ENCODE measurements around the gene PCOLCE2.

PCOLCE2 gene, protein sequence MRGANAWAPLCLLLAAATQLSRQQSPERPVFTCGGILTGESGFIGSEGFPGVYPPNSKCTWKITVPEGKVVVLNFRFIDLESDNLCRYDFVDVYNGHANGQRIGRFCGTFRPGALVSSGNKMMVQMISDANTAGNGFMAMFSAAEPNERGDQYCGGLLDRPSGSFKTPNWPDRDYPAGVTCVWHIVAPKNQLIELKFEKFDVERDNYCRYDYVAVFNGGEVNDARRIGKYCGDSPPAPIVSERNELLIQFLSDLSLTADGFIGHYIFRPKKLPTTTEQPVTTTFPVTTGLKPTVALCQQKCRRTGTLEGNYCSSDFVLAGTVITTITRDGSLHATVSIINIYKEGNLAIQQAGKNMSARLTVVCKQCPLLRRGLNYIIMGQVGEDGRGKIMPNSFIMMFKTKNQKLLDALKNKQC

DNA sequence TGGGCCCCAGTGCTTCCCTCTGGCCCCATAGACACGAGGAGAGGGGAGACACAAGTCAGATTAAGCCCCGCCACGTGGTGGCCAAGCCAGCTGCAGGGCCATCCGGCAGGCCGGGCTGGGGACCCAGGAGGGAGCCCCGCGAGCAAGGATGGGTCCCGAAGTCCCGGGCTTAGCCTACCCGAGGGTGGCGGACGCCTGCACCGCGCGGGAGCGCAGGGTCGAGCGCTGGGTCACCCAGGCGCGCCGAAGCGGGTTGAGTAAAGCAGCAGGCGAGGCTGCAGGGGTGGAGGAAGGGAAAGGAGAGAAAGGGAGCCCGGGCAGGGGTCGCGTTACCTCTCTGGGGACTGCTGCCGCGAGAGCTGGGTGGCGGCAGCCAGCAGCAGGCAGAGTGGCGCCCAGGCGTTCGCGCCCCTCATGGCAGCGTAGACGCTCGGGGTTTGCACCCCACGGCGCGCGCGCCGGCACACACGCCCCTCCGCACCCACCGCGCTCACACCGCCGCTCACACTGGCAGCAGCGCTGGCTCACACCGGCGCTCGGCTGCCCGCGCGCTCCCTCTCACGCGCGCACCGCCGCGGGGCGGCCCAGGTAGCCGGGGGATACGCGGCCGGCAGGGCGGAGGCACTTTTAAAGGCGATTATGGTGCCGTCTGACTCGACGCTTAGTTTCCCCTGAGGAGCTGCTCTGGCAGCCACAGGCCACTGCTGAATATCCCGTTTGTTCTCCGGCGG is at the start of gene PCOLCE2:
PCOLCE2 (minus strand) TSS at position 603 of the 731 bp plus-strand sequence; CDS start at position 416, 187 bp downstream.
- DNase-seq: no peak

DNA sequence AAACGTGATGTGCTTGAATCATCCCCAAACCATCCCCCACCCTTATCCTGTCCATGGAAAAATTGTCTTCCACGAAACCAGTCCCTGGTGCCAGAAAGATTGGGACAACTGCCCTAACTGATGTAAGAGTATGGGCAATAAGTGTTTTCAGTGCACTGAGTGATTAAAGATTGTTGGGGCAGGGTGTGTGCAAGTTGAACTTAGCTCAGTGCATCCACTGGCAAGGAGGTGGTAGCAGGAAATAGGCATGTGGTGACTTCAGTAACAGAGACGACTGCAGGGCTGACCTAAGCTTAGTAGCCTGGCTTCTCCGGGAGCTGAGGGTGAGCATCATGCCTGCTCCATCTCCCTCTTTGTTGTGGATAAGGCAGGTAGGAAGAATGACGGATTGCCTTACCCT is 47.1 kb upstream of the PCOLCE2 start:
- no peak for DNase-seq

DNA sequence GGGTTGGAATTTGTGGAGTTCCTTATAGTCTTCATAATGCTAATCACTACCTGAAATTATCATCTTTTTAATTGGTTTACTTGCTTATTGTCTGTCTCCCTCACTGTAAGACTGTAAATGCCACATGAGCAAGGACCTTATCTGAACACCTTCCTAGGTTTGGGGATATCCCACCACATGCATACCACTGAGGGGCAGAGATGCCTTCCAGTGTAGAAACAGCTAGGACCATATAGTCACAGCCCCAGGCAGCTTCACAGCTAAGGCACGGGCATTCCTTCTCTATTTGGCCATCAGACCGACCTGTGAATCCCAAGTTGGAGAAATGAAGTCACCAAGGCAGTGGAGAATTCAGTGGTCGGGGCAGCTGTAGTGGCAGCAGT is 46.0 kb upstream of the PCOLCE2 start:
- DNase-seq: no peak

DNA sequence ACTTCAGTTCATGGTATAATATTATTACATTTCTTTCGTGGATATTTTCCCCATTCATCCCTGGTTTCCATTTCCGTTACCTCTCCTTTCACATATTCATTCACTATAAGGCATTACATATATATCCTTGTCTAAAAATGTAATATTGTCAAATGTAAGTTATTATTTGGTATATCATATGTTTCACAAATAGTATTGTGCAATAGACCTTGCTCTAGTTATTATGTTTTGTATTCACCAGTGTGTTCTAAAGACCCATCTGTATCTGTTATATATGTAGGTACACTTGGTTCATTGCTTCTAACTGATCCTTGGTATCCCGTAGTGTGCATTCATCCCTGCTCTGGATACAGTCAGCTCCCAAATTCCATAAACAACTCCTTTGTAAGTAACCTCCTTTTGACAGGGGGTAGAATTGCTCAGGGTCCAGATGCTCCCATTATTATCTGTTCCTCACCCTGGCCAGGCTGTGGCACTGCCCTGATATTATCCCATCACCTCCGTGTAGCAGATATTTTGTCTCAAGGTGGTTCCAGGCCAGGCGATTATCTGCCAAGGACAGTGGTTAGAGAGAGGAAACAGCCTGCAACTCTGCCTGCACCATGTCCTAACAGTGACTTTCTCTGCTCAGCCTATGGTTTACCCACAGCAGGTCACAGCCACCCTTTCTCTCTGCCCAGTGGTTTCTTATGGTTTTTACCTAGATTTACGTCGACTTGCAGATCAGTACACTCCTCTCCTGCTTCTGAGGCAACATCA is 45.4 kb upstream of the PCOLCE2 start:
- DNase-seq: no peak

DNA sequence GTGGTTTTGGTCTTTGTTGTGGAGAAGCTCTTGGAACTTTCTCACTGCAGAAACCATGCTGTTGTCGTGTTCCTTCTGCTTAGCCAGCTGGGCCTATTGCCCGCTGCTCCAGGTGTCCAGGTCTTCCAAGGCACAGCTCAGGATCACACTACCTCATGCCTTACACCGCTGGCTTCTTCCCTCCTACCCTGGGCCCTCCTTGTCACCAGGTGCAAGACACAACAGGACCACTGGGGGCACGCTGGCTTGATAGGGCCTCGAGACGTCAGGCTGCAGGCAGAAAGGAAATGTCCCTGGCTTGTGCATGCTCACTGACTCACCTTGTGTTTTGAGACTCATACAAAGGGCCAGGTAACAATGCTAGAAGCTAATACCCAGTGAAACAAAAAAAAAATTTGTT is 42.3 kb upstream of the PCOLCE2 start:
- DNase-seq: no peak

DNA sequence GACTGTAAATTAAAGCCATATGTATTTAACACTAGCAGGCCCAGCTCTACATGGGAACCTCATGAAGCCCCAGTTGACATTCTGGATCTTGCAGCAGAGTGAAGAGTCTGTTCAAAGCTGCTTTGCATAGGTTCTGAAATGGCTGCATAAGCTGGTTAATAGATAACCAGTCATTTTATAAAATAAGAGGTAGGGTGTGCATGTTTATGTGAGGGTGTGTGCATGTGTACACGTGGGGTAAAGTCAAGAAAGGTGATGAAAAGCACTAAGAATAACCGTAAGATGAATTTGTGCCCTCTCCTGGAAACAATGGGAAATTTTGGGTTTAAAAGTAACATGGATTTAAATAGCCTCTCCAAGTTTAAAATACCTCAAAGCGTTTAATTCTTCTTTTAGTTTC is 41.6 kb upstream of the PCOLCE2 start:
- DNase-seq: no peak

DNA sequence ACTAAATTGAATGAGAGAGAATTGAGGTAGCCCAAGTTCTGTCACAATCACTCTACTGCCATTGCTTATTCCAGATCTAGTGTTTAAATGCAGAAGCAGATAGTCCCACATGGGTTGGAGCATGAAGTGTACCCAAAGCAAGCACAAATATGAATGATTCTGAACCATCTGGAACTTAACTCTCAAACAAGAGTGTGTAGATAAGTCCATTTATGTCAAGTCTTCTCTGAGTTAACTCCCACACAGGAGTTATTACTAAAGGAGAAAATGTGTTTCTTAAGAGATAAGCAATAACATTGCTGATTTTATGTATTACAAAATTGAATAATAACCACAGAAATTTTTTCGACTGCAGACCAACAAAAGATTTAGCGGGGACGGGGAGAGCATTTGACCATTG is 41.0 kb upstream of the PCOLCE2 start:
- no peak for DNase-seq

DNA sequence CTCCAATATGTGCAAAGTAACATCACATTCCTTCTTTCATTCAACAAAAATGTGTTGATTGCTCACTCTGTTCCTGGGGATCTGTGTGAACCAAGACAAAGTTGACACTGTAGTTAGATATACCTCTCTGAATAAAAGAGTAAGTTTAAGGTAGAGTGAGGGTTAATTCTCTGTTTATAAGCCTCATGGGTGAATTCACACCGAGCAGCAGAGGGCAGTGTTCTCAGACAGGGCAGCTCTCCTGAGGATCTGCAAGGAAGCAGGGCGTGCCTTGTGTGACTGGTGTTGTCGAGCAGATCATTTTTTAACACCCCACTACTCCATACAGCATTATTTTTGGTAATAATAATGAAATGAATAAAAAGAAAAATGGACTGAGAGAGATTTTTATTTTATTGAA is 40.2 kb upstream of the PCOLCE2 start:
- no peak for DNase-seq

DNA sequence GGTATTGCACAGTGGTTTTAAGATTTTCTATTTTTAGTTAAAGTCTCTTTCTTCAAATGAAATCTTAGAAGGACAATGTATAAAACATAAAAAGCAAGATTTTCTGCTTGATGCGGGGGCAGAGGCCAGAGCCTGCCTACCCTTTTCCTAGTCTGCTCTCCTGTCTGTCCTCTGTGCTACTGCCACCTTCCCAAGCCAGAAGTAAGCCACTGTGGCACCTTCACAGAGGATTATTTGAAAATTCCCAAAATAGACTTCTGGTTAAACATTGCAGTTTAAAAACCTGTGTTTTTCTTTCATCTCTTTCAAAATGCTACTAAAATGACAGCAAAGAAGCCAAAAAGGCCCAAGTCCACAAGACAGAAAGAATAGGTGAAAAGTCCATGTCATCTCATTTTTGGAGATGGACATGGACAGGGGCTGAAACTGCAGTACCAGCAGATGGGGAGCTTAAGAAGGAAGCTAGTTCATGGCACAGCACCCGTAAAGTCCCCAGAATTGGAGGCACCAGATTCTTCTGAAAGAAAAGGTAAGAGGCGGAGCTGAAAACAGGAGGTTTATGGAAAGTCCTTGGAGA is 37.6 kb upstream of the PCOLCE2 start:
- no peak for DNase-seq

DNA sequence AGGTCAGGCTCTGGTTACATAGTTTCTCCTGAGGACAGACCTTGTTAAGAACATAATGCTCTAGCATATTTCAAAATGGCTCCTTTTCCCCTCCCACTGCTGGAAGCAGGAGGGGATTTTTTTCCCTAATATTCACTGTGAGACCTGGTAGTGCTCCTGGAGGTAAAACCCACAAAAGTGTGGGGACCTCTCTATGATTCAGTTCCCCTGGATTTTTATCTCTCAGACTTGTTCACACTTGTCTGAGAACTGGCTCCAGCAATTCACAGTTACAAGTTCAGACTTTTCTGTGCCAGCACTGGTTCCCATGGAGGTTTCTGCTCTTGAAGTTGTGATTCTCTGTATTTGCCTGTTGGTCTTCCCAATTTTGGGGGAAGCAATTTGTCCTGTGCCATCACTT is 36.3 kb upstream of the PCOLCE2 start:
- DNase-seq: no peak

DNA sequence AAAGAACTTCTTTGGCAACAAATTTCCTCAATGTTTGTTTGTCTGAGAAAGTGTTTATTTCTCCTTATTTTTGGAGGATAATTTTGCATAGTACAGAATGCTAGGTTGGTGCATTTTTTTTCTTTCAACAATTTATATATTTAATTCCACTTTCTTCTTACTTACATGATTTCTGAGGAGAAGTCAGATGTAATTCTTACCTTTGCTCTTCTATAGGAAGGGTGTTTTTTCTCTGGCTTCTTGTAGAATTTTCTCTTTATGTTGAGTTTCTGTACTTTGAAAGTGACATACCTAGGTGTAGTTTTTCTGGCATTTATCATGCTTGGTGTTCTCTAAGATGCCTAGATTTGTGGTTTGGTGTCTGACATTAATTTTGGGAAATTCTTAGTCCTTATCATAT is 34.8 kb upstream of the PCOLCE2 start:
- DNase-seq: no peak

DNA sequence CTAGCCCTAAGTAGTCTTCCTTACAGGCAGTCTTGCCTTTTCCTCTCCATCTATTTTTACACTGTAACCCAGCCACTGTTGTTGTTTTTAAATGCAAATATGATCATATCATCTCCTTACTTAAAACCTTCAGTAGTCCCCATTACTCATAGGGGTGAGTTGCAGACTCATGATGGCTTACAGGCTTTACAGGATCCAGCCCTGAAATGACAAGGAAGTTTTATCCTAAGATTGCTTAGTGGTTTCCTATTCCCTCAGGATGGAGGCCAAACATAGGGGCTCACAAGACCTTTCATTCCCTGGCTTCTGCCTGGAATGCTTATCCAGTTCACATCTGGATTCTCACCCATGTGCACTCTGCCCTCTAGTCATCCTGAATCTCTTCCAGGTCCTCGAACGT is 27.7 kb upstream of the PCOLCE2 start:
- DNase-seq: no peak

DNA sequence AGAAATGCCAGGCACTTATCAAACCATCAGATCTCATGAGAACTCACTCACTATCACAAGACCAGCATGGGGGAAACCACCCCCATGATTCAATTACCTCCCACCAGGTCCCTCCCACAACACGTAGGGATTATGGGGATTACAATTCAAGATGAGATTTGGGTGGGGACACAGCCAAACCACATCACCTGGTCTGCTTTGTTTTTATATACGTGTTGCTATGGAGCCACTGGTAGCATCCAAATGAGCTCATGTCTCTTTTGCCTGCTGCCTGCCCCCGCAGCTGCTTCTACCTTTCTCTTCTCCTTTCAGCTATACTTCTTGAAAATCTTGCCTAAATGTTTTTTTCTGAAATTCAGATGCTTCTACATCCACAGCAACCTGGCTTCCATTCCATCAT is 26.8 kb upstream of the PCOLCE2 start:
- no peak for DNase-seq

DNA sequence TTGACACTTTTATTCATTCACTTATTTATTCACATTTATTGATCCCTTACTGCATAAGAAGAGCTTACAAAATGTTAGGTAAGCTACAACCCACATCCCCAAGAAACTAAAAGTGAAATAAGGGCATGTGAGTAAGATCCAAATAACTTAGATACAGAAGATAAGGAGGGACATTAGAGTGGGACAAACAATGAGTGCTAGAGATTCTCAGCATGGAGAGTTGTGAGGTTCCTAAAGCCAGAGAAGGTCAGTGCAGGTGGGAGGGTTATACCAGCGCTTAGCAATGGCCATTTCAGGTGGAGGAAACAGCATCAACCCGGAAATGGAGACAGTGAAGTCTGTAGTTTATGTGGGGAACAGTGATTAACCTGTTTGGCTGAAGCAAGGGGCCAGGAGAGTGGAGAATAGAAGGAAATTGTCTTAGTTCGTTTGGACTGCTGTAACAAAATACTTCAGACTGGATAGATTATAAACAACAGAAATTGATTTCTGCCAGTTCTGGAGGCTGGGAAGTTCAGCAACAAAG is 25.5 kb upstream of the PCOLCE2 start:
- no peak for DNase-seq

DNA sequence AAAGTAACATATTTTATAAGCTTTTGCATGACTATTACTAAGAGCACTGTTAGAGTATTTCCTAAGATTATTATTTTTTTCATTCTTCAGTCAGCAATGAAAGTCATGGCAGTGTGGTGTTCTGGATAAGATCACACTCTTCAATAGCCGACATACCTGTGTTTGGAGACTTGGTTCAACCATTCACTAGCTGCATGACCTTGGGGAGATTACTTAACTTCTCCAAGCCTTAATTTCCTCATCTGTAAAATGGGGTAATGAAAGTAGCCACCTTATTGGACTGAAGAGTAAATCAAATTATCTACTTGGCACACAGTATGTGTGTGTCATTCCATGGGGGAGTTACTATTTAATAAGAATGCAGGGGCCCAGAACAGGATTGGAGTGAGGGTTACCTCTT is 24.5 kb upstream of the PCOLCE2 start:
- no peak for DNase-seq

DNA sequence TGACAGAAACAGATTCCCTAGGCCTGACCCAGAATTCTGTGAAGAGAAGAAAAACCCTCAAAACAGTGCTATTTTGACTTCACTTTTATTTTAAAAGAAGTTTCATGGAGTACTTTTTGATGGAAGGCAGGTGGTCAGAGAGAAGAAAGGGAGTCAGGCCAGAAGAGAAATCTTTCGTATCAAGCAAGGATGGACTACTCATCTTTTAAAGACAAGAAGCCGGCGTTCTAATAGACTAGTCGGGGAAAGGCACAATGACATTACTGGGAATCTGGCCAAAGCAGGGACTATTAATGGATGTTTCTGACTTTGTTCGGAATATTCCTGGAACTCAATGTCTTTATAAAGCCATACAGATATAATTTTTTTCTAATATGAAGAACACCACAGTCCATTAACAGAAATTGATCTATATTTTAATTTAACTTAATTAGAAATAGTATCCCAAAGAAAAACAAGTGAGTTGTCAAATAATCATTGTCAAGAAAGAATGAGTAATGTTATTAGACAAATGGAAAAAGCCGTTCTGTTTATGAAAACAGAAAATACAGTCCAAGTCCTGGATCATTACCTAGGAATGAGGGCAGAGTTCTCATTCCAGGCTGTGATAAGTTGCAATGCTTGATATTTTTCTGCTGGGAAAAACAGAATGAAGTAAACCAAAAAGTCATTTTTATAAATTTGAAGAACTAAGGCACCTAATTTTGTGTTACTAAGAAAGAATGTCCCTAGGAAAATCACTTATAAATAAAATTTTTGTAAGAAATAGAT is 23.7 kb upstream of the PCOLCE2 start:
- DNase-seq: no peak

DNA sequence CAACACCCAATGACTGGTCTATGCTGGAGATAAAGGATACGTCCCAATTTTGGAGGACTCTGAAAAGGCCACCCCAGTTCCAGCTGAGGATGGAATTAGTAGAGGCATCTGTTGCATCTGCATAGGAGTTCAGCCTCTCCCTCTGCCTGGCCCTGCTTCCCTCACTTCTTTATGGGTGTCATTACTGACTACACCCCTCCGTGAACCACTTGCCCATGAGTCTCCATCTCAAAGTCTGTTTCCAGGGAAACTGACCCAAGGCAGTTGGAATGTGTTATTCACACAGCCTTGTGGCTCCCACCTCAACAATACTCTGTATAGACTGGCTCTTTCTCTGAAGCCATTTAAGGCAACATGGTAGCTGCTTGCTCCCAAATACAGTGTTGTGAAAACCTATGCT is 21.4 kb upstream of the PCOLCE2 start:
- DNase-seq: no peak

DNA sequence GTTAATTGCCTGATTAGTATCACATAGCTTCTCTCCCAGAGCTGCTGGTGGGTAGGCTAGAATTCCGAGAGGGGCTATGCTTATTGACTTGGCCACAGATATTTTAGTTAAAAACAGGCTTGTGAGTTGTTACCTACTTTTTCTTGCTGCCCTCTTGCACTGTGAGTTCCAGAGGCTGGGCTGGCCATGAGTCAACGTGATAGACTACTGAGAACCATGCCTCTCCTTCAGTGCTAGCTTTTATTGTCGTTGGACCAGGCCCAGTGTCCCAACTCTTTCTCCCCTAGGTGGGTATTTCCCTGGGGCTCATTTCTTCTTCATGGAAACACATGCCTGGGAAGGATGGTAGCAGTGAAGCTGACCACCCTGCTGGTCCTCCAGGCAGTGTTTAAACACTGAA is 20.4 kb upstream of the PCOLCE2 start:
- no peak for DNase-seq

DNA sequence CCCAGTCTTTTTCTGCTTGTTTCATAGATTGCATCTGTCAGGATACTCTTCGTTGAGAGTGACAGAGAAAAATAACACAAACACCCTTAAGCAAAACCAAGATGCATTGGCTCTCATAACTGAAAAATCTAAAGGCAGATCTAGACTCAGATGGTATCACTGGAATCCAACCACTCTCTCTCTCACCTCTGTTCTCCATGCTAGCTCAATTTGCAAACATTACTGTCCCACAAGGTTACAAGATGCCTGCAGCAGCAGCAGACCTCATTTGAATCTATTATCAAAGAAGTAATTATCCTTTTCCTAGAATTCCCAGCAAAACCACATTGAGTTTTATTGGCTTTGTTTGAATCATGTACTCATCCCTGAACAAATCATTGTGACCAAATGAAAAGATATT is 19.1 kb upstream of the PCOLCE2 start:
- DNase-seq: no peak

DNA sequence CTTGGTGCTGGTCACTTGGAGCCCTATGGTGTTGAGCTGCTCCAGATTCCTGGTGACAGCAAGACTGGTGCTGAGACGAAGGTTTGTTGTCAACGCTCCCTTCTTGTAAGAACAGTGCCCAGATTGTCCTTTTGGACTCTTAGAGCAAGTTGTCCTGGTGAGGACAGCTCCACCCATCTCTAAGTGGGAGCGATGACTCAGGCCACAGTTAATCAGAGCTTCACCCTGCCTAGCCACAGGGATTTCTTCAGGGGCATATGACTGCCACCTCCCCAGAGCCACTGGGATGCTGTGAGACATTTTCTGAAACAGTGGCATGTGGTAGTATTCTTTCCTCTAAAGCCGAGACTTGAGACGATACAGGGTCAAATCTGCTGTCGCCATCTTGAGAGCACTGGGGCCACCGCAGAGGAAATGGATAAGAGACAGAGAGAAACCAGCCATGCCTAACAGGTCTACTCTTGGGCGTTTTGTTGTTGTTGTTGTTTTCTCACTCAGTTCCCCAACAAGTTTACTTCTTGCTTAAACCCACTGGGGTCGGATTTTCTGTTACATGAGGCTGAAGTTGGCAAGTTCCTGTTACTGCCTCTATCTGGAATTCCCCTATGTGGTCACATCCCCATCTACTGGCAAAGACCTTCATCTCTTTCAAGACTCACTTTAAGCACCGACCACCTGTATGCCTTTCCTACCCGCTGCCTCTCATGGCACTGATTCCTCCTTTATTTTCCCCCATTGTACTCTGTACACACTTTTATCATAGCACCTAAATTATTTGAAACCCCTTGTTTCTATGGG is 16.0 kb upstream of the PCOLCE2 start:
- DNase-seq: no peak

DNA sequence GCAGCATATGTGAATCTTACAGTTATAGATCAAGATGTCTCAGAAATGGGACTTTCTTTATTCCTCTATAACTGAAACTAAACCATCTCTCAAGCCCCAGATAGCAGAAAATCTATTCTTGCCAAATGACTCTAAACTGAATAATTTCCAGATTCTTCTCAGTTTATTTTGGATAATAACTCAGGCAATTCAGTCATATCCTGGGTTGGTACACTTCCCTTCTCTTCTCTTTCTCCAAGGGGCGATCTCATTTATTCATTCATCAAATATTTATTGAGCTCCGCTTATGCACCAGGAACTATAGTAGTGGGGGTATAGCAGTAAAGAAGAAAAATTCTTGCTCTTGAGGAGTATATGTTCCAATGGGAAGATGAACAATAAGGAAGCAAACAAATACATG is 13.5 kb upstream of the PCOLCE2 start:
- DNase-seq: no peak
